ENCODE data around the gene XPNPEP2.

GRCh38 chrX:129718676-129719075 is 20.1 kb upstream of the XPNPEP2 start:
- TF ChIP-seq CTCF (IDR thresholded peaks at IDR 0.05) (no peak), POLR2A (IDR thresholded peaks at IDR 0.05) (no peak)
